ENCODE data around the gene DCAF7.

Gene DCAF7

DNA sequence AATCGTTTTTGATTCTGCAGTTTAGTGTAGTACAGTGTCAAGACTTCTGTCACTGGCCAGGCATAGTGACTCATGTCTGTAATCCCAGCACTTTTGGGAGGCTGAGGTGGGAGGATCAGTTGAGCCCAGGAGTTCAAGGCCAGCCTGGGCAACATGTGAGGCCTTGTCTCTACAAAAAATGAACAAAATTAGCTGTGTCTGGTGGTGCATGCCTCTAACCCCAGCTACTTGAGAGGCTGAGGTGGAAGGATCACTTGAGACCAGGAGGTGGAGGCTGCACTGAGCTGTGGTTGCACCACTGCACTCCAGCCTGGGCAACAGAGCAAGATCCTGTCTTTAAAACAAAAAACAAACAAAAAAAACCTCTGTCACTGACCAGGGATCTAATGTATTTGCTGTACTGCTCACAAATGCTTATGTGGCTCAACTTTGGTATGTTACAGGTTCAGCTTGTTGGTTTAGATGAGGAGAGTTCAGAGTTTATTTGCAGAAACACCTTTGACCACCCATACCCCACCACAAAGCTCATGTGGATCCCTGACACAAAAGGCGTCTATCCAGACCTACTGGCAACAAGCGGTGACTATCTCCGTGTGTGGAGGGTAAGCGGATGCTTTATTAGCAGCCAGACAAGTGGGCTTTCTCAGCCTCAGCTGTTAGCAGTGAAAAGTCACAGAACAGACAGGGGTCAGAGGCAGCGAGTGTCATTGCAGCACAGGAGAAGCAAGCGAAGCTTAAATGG lies 27.9 kb downstream of the DCAF7 start:
- TF ChIP-seq, protein P1, sequence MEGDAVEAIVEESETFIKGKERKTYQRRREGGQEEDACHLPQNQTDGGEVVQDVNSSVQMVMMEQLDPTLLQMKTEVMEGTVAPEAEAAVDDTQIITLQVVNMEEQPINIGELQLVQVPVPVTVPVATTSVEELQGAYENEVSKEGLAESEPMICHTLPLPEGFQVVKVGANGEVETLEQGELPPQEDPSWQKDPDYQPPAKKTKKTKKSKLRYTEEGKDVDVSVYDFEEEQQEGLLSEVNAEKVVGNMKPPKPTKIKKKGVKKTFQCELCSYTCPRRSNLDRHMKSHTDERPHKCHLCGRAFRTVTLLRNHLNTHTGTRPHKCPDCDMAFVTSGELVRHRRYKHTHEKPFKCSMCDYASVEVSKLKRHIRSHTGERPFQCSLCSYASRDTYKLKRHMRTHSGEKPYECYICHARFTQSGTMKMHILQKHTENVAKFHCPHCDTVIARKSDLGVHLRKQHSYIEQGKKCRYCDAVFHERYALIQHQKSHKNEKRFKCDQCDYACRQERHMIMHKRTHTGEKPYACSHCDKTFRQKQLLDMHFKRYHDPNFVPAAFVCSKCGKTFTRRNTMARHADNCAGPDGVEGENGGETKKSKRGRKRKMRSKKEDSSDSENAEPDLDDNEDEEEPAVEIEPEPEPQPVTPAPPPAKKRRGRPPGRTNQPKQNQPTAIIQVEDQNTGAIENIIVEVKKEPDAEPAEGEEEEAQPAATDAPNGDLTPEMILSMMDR (IDR thresholded peaks at IDR 0.05; ENCODE audit: low read depth, low read length), result no peak
- no peak overlapping the region for H3K4me3 ChIP-seq (ENCODE audit: low read depth, low read length)

GRCh38 chr17:63578769-63579111 lies 28.5 kb downstream of the DCAF7 start:
- TF ChIP-seq, protein P1 (IDR thresholded peaks at IDR 0.05; ENCODE audit: low read depth, low read length), result no peak

GRCh38 chr17:63579633-63580032 lies 29.4 kb downstream of the DCAF7 start:
- no peak overlapping the region for H3K4me3 ChIP-seq (ENCODE audit: low read depth, low read length)
- TF ChIP-seq, protein P1 (IDR thresholded peaks at IDR 0.05; ENCODE audit: low read depth, low read length), result no peak

More at GRCh38 chr17:63578769-63579111, 28.5 kb downstream of the DCAF7 start:
- no peak overlapping the region for H3K4me3 ChIP-seq (ENCODE audit: low read depth, low read length)

DNA sequence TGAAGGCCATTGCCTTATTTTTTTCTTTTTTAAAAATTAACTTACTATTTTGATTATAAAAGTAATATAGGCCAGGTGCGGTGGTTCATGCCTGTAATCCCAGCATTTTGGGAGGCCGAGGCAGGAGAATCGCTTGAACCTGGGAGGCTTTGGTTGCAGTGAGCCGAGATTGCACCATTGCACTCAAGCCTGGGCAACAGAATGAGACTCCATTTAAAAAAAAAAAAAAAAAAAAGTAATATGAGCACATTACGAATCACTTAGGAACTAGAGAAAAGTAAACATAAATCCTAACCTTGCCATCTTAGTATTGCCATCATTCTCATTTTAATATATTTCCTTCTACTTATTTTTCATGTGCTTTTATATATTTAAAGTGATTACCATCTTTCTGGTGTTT lies 37.5 kb downstream of the DCAF7 start:
- TF ChIP-seq, protein P1 (IDR thresholded peaks at IDR 0.05; ENCODE audit: low read depth, low read length), result no peak
- H3K4me3 ChIP-seq (ENCODE audit: low read depth, low read length), result no peak overlapping the region

DNA sequence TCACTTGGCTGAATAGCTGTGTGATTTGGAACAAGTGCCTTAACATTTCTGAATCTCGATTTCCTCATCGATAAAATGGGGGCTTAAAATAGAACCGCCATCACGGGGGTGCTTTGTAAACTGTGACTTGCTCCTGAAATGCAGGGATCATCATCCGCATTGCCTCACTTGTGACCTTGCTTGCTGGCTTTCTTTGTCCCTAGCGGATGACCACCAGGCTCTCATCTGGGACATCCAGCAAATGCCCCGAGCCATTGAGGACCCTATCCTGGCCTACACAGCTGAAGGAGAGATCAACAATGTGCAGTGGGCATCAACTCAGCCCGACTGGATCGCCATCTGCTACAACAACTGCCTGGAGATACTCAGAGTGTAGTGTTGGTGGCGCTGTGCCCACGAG lies 38.5 kb downstream of the DCAF7 start:
- no peak overlapping the region for H3K4me3 ChIP-seq (ENCODE audit: low read depth, low read length)
- TF ChIP-seq, protein P1 (IDR thresholded peaks at IDR 0.05; ENCODE audit: low read depth, low read length), result no peak

DNA sequence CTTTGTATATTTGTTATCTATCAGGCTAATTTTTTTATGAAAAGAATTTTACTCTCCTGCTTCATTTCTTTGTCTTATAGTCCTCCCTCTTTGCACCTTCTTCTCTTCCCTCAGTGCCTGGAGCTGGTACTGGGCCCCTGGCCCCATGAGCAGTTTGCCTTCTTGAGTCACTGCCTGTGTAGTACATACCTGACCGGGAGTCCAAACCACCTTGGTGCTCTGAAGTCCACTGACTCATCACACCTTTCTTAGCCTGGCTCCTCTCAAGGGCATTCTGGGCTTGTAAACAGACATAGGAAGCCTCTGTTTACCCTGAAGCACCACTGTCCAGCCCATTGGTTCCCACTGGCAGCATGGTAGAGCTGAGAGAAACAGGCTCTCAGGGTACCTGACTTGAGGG lies 39.4 kb downstream of the DCAF7 start:
- H3K4me3 ChIP-seq (ENCODE audit: low read depth, low read length), result no peak overlapping the region
- TF ChIP-seq, protein P1 (IDR thresholded peaks at IDR 0.05; ENCODE audit: low read depth, low read length), result no peak

- TF ChIP-seq, protein P1 (IDR thresholded peaks at IDR 0.05; ENCODE audit: low read depth, low read length), result no peak
- no peak overlapping the region for H3K4me3 ChIP-seq (ENCODE audit: low read depth, low read length)
Measured at GRCh38 chr17:63592797-63593196, 42.5 kb downstream of the DCAF7 start.

Measured in WI38 (cell line).